Renal pelvis (tissue), 12 donors: ENCODE data around the gene ERBB4. TPM values are rescaled to one million over a fixed set of nuclear protein-coding genes. Genes with fewer than 3 reads are reported as not detected.
A peak's percentile ranks its signal among the peaks of the same experiment; 100 is the strongest.

Experiments used
- DNase-seq: peaks from one replicate; pipeline ENCODE4 v3.0.0-alpha.2; 2013
- long read RNA-seq, 16 experiments: transcript quantifications; one replicate each; lab custom pipeline, GENCODE V29; 2026
- polyA plus RNA-seq, 3 donors: library from polyadenylated mRNA; unstranded; fragments of 120-200 nt; gene quantifications; one replicate each; pipeline ENCODE4 v1.2.1, GENCODE V29; 2013; ENCODE audit not compliant: insufficient read length in 3 of 3

ERBB4 gene
- polyA plus RNA-seq = 10 to 100 TPM; 40.0 to 57.4 (median 49.7) TPM
- long read RNA-seq, donor 1 = 0 reads
- long read RNA-seq, donor 2, partial matches to known transcripts = 11 of 11 reads
- long read RNA-seq, donor 2, other reads (novel, unspliced or antisense) = 0 of 11 reads
- long read RNA-seq, donor 3, full-length matches to known transcripts = 1 of 9 reads
- long read RNA-seq, donor 3, partial matches to known transcripts = 8 of 9 reads
- long read RNA-seq, donor 3, other reads (novel, unspliced or antisense) = 0 of 9 reads
- long read RNA-seq, donor 4 = 0 reads
- long read RNA-seq, donor 5, full-length matches to known transcripts = 1 of 1 reads
- long read RNA-seq, donor 5, partial matches to known transcripts = 0 of 1 reads
- long read RNA-seq, donor 5, other reads (novel, unspliced or antisense) = 0 of 1 reads
- long read RNA-seq, donor 6 = 0 reads
- long read RNA-seq, donor 7, partial matches to known transcripts = 7 of 7 reads
- long read RNA-seq, donor 7, other reads (novel, unspliced or antisense) = 0 of 7 reads
- long read RNA-seq, donor 8 = 0 reads
- long read RNA-seq, donor 9, full-length matches to known transcripts = 1 of 6 reads
- long read RNA-seq, donor 9, partial matches to known transcripts = 5 of 6 reads
- long read RNA-seq, donor 9, other reads (novel, unspliced or antisense) = 0 of 6 reads
- long read RNA-seq, donor 10 = 0 reads
- long read RNA-seq, donor 11, partial matches to known transcripts = 9 of 9 reads
- long read RNA-seq, donor 11, other reads (novel, unspliced or antisense) = 0 of 9 reads
- long read RNA-seq, donor 12, full-length matches to known transcripts = 1 of 6 reads
- long read RNA-seq, donor 12, partial matches to known transcripts = 5 of 6 reads
- long read RNA-seq, donor 12, other reads (novel, unspliced or antisense) = 0 of 6 reads
- long read RNA-seq, donor 13, full-length matches to known transcripts = 1 of 1 reads
- long read RNA-seq, donor 13, partial matches to known transcripts = 0 of 1 reads
- long read RNA-seq, donor 13, other reads (novel, unspliced or antisense) = 0 of 1 reads
- long read RNA-seq, donor 14 = 0 reads
- long read RNA-seq, donor 15 = 0 reads
- long read RNA-seq, donor 16, partial matches to known transcripts = 6 of 6 reads
- long read RNA-seq, donor 16, other reads (novel, unspliced or antisense) = 0 of 6 reads

DNA sequence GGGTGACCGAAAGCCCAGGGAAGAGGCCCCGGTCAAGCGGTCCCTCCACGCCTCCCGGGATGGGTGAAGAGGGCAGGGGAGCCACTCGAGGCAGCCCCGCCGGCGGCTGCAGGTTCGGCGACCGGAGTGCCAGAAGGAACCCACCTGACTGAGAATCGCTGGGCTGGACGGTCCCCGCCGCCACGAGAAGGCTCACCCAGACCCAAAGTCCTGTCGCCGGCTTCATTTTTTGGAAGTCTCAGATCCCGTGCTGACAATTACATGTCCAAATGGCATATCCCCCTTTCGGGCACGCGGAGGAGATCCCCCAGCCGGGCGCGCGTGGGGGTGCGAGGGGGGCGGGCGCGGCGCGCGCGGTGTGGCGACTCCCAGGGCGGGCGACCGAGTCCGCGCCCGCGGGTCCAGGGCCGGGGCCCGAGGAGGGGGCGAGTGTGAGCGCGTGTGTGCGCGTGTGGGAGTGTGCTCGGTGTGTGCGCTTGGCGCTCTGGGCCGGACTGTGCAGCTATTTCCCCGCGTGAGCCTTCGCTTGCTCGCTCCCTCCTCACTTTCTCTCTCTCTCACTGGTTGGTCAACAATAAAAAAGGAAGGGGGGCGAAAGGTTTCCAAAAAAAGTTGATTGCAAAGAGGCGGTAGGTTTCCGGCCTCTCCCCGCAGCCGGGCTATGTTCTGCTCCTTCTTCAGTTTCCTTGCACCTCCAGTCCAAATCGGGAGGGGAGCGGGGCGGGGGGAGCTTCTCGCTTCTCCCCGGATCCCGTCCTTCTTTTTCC is at the start of gene ERBB4:
Gene ERBB4 (minus strand): TSS at position 498 of the 767 bp plus-strand sequence. CDS start 272 bp downstream, at position 226.
- no peak for DNase-seq

DNA sequence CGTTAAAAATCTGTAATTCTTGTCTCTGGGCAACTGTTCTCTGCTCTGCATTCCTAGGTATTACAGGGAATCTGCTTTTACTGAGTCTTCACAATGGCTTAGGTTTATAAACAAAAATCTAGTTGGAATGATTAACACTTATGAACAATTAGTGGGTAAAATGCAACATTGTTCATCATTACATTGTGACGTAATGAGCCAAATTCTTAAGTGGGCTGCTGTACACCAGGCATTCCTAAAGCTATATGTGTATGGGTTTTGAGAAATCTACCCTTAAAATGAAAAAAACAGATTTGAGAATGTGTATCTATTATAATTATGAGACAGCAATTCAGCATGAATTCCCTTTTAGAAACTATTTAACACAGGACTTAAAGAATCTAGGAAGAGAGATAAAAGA is 41.5 kb upstream of the ERBB4 start:
- DNase-seq = no peak

DNA sequence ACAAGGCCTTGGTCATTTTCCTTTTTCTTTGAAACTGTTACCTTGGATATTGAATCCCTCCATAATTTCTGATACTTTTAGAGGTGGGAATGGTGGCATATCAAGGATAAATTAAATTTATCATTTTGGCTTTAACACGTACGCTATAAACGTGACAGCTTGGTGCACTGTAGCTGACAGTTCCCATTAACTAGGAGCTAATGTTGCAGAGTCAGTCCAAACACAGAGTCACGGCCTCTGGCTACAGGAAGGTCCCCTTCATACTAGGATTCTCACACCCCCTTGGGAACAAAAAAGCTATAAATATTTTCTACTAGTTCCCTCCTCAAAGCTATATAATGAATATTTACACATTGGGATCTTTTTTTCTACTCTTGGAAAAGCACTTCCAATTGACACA is 17.7 kb upstream of the ERBB4 start:
- DNase-seq = no peak

DNA sequence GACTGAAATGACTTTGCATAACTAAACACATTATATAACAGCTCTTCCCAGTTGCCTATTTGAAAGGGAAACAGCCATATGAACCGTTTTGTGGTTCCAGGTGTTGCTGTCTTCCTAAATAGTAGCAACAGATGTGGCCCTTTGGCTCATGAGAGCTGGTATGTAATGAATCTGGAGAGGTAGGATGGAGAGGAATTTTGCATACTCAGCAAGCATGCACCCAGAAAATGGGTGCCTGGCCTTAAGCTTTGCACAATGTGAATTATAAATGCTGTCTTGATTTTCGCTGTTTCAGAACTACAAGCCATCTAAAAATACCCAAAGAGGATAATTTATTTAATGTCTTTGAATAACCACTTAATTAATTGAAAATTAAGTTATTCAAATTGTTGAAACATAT is 15.6 kb upstream of the ERBB4 start:
- DNase-seq = no peak

DNA sequence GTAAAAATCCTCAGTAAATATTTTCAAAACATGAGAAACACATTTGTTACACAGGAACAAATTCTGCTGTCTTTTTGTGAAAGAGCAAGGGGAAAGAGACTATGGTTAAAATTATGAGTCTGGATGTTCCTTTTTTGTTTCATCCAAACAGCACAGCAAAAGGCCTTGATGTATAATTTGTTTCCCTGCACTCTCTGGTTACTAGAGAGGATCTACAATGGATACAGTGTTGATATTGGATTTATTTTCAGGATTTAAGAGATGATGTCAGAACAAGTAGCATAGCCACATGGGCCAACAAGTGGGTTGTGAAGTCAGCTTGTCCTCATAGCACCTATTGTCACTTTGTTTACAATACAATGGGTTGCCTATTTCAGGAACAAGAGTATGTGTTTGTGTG is 11.3 kb upstream of the ERBB4 start:
- DNase-seq = no peak

DNA sequence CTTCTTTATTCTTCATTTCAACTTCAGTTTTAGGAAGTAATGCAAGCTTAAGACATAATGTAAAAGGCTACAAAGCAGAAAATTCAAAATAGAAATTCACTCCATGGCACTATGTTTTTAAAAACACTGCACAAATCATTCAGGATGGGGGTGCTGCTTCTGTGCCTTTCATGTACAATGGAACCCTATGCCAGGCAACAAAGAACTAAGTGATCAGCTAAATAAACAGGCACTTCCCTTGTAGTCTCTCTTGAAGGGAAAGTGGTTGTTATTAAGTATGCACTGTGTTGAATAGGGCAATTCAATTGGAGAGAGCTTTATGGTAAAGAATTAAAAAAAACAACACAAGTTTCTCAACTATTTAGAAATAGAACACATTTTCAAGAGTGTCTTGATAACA is 10.9 kb upstream of the ERBB4 start:
- DNase-seq = no peak

DNA sequence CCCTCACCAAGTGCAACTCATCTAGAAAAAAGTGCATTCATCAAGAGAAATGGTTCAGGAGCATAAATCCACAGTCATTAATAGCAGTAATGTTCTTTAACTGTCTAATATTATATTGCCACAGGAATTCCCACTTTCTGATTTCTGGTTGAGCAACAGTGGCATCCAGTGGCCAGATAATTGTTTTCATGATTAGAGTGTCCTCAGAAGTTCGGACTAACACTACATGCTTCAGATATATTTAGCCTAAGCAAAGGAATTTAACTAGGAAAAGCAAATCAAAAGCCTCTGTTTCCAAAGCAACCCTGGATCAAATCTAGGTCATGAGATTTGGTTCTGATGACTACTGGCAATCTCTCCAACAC is 9.8 kb upstream of the ERBB4 start:
- peak; percentile 55 for DNase-seq

DNA sequence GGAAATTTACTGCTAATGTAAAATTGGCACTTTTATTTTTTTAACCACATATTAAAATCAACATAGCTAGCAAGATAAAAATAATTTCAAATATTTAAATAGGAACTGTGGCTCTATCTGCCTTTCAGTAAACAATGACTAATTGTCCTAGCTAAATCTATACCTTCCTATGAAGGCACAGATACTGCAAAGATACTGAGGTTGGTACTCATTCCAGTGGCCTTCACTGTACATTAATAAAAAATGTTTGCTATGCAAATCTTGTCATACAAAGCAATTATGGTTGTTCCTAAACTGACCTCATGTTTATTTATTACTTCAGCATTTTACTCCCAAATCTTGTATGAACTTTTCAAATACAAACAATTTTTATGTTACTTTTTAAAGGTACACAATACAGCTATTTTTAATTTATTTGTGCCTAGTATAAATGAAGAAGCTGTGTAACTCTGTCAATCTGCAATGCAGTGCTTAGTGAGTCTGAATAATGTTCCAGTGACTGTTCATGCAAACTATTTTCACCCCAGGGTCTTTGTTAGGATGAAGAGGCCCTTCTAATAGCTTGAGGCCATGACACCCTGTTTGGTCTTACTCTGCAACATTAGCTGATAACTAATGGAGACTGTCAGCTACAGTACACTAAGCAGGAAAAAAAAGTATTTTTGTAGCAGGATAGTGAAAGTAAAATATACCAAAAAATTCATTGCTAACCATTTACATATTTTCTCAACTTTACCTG is 9.3 kb upstream of the ERBB4 start:
- no peak for DNase-seq

DNA sequence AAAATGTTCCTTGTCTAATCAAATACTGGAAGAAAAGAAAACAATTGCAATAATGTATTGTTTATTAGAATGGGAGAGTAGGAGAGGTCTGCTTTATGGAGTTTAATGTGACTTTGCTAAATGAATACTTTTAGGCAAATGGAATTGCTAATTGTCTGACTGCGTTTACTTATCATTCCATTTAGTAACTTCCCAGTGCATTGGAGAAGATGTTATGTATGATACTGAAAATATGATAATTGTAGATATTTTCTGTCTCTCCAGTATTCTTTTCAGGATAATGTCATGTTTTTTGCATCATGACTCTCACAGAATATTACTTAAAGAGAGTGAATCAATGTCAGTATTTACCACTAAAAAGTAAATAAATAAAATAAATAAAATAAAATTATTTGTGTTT is 8.1 kb upstream of the ERBB4 start:
- DNase-seq = no peak

DNA sequence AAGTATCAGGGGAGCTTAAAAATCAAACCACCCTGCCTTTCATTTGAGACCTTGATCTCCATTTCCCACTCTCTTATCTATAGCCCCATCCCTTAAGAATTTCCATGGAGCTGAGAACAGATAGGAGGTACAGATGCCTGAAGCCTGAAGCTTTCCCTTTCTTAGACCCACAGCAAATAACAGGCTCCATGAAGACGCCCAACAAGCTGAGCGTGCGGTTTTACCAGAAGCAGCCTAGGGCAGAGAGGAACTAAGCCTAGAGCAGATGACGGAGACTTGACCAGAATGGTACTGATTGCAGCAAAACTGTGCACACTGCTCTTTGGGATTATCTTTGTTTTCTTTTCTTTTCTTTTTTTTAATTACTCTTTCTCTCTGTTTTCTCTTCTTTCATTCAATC is 1.7 kb upstream of the ERBB4 start:
- DNase-seq = no peak

DNA sequence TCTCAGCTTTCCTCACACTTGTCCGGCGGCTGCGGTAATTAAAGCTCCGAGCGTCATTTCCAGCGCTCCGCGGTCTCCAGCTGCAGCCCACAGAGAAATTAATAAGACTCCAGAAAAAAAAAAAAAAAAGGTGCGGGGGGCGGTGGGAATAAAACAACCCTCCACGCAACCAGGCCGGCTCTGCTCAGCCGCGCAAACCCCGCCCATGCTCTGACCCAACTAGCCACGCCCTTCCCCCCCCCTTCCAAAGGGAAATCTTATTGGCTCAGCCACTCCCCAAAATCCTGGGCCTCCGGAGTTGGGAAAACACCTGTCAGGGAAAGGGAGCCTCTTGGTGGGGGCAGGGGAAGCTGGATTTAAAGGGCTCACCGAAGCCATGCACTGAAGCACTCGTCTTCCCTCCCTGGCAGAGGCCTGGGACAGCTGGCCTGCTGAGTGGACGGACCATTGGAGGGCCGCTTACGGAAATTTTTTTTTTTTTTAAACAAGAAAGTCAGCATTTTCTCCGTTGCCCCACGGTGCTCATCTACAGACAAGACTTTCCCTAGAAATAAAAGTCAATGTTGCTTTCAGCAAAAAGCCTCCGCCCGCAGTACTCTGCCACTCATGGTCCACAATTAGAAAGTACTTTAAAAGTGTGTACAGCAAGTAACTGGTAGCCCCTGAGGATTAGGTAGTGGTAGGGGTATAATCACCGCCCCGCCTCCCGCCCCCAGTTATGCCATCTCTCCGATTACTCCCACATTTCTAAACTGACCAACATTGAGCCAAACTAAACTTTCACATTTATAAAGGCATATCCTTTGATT is 674 bp upstream of the ERBB4 start:
- peak; percentile 58 for DNase-seq

DNA sequence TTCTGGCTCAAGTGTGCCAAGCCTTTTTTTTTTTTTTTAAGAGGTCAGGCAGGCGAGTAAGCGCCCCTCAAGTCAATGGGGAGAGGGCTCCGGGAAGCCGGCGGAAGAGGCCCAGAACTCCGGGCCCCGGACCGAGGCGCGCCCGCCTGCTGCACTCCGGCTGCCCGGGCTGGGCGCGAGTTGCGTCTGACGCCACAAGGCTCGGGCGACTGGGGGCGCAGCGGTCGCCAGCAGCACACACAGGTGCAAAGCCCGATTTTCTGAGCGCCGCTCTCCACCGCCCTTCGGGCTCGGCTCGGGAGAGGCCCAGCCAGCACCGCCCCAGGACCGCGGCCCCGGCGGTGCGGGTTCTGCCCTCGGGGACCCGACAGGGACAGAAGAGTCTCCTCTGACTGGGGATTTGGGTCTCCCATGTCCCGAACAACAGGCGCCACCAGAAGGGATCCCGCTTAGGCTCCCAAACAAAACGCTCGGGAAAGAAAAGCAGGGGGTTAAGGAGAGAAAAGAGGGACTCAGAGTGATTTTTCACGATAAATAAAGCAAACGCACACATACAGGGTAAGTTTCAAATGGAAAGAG is 787 bp downstream of the ERBB4 start:
- peak; percentile 33 for DNase-seq

DNA sequence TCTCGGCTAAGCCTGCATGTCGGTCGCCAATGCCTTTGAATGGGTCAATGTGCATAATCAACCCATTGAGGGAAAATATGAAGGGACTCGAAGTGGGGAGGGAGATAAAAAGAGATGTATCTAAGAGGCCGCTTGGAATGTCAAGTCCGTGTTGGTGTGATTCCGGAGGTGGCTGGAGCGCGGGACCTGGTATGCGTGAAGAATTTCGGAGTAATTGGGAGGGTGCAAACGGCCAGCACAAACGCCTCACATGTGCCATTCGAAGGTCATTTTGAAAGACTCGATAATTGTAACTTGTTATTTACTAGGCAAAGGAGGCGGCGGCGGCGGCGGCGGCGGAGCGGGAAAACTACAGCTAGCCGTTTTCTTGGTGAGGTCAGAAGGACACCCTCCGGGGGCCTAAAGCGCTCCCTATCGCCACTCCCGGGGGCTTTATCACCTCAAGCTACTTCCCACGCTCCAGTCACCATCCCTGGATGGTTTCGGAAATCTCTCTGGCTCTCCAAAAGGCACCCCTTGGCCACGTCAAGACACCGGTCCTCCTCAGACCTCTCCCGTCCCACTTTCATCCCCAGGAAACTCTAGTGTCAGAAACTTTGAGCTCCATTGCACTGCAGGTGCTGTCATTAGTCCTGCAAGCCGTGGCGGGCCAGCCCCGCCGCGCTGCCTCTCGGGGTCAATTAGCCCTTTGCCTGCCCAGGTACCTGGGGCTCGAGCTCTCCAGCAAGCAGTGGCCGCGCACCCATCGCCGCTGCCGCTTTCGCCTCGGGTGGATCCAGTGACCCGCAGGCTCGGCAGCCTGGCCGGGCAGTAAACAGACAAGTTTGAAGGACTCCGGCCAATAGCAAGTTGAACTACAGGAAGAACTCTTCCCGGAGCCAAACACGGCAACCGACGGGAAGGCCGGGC is 1.5 kb downstream of the ERBB4 start:
- no peak for DNase-seq

DNA sequence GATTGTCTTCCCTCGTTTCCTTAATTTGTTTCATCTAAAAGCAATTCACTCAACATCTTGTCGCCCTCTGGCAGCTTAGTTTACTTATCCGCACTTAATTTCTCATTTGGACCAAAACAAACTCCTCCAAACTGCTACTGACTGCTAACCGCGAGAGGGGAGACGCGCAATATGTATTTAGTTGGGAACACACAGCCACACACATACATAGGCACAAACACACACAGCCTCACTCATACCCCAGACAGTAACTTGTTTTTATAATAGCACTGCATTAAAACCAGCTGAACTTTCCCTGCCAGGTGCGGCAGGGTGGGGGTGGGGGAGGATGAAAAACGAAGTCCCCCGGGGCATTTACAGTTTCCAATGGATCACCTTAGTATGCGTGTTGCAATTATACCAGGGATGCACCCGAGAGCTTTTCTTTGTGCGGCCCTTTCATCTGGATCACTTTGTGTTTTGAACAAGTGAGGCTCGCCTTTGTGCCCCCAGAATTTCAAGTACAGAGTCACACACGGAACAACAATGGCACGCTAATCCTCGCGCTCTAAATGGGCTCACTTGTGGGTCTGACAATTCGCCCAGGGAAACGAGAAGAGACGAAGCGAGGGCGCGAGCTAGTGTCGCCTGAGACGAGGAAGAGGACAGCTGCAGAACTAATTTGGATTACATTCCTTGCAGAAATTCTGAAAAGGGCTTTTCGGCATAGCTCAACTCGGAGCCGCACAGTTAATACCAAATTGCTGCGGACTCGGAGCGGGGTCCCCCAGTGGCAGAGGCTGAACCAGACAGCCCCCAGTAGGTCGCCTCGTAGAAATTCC is 2.4 kb downstream of the ERBB4 start:
- DNase-seq = peak; percentile 22

DNA sequence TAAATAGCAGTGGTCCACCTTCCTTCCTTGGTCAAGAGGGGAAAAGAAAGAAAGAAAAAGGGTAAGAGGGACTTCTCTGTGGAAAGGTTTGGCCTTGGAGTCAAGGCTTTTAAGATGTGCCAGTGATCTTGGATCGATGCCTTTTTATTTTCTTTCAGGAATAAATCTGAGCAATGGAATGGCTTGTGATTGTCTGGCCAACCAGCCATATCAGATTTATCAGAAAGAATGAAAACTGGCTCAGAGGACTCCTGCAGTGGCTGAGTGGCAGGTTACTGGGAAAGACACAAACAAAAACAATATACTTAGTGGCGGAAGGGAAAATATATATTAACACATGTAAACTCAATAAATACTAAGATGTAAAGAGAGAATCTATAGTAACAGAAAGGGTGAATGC is 4.3 kb downstream of the ERBB4 start:
- no peak for DNase-seq

DNA sequence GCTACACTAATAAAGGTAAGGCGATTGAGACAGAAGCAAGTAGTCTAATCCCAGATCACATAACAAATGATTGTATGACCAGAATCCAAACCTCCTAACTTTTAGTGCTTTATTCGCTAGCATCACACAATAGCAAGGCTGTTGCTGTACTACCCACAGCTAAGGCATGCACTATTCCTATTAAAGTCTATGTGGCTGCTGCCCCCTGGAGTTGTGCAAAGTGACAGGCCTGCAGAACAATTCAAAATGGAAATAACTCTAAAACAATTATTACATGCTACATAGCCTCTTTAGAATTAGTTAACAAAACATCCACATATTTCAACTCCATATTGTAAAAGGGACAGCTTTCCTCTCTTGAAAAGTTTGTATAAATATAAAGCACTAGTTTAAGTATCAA is 6.0 kb downstream of the ERBB4 start:
- no peak for DNase-seq

DNA sequence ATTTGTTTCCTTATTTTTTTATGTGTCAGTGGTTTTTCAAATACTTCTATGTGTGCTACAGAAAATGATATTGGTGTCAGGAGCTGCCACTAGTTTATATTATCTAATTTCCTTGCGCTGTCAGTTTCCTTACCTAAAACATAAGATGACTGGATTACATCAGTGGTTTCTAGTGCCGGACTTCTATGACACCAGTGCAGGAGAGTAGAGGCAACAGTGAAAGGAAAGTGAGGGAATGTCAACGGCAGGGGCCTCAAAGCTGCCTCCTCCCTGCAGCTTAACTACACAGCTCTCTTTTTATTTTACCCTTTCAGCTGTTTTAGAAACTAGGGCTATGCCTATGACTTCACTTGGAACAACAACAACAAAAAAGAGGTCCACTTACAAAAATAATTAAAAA is 6.5 kb downstream of the ERBB4 start:
- no peak for DNase-seq

DNA sequence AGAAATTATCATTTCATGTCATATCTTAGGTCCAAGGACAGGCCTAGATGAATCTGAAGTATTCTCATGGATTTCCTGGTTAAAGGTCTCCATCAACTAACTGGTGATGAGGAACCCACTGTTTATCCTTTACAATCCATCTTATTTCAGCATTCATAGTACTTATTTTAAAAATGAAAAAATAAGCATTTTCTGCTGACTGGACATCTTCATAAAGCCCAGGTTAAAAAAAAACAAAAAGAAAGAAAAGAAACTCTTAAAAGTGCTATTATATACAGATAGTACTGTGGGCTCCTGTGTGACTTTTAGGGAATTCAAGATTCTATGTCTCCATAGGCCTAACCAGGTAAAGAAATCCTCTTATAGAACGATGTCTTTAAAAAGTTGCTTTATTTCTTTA is 7.1 kb downstream of the ERBB4 start:
- no peak for DNase-seq
